WTC11 (cell line): ENCODE measurements around the gene MED26. TPM values are rescaled to one million over a fixed set of nuclear protein-coding genes. Genes with fewer than 3 reads are reported as not detected.
A peak's percentile ranks its signal among the peaks of the same experiment; 100 is the strongest.

ENCODE experiments used
- ATAC-seq: fragments of 200-7000 bp; cut with Tn5 transposase; 2 replicates; pipeline ENCODE4 v1.10.0; 2021; ENCODE audit warnings: mild to moderate bottlenecking, moderate library complexity
- CTCF ChIA-PET: fragments of 300-600 bp; sonication (Branson Sonifier 250); formaldehyde crosslinking; loops from one replicate; lab custom pipeline; 2021; ENCODE audit warnings: antibody characterized with exemption; lab: Charles Lee
- POLR2A ChIA-PET: fragments of 350-600 bp; sonication (Branson Sonifier 250); formaldehyde crosslinking; loops from one replicate; lab custom pipeline; 2021; ENCODE audit warnings: antibody characterized with exemption; lab: Charles Lee
- DNase-seq: peaks from one replicate; pipeline ENCODE4 v3.0.0; 2021; ENCODE audit warnings: low spot score
- H3K27ac Mint-ChIP-seq: 2 replicates; pipeline ENCODE4 v1.8.0; 2021; ENCODE audit warnings: mixed read lengths
- H3K27me3 Mint-ChIP-seq: 2 replicates; pipeline ENCODE4 v1.8.0; 2021; ENCODE audit warnings: low read depth, mild to moderate bottlenecking, moderate library complexity, mixed read lengths
- H3K36me3 Mint-ChIP-seq: 2 replicates; pipeline ENCODE4 v1.8.0; 2021; ENCODE audit warnings: mixed read lengths
- H3K4me1 Mint-ChIP-seq: 2 replicates; pipeline ENCODE4 v1.8.0; 2022; ENCODE audit warnings: mixed read lengths
- H3K4me3 Mint-ChIP-seq: 2 replicates; pipeline ENCODE4 v1.8.0; 2021; ENCODE audit warnings: mild to moderate bottlenecking, moderate library complexity, mixed read lengths
- H3K9me3 Mint-ChIP-seq: 2 replicates; pipeline ENCODE4 v1.8.0; 2021; ENCODE audit warnings: mixed read lengths
- ATF2 ChIP-seq: sonication (generic); formaldehyde crosslinking; IDR thresholded peaks from 2 replicates; pipeline ENCODE4 v1.8.1; 2022; ENCODE audit warnings: low read depth, missing genetic modification reagents, borderline replicate concordance
- CBFB ChIP-seq: sonication (generic); formaldehyde crosslinking; IDR thresholded peaks from 2 replicates; pipeline ENCODE4 v1.8.1; 2022; ENCODE audit warnings: mild to moderate bottlenecking, low read depth, missing genetic modification reagents
- CREB1 ChIP-seq: sonication (generic); formaldehyde crosslinking; IDR thresholded peaks from 2 replicates; pipeline ENCODE4 v1.8.0; 2023; ENCODE audit warnings: mild to moderate bottlenecking, missing genetic modification reagents
- ERG ChIP-seq: fragments of 250-450 bp; sonication (Bioruptor Pico); IDR thresholded peaks from 2 replicates; pipeline ENCODE4 v1.8.0; 2021; ENCODE audit warnings: mild to moderate bottlenecking
- FOXJ3 ChIP-seq: sonication (generic); formaldehyde crosslinking; IDR thresholded peaks from 2 replicates; pipeline ENCODE4 v1.9.0; 2021; ENCODE audit warnings: missing genetic modification reagents, mild to moderate bottlenecking, borderline replicate concordance
- FOXK1 ChIP-seq: sonication (generic); formaldehyde crosslinking; IDR thresholded peaks from 2 replicates; pipeline ENCODE4 v1.8.0; 2022; ENCODE audit warnings: mild to moderate bottlenecking, moderate library complexity, missing genetic modification reagents
- FOXP1 ChIP-seq: sonication (generic); formaldehyde crosslinking; IDR thresholded peaks from 2 replicates; pipeline ENCODE4 v1.8.0; 2022; ENCODE audit warnings: missing genetic modification reagents, mild to moderate bottlenecking, moderate library complexity, borderline replicate concordance
- IRF2 ChIP-seq: sonication (generic); formaldehyde crosslinking; IDR thresholded peaks from 2 replicates; pipeline ENCODE4 v1.8.0; 2022; ENCODE audit warnings: low read depth, missing genetic modification reagents, borderline replicate concordance
- MAX ChIP-seq: sonication (generic); formaldehyde crosslinking; IDR thresholded peaks from 2 replicates; pipeline ENCODE4 v1.8.0; 2022; ENCODE audit warnings: mild to moderate bottlenecking, missing genetic modification reagents
- SMAD3 ChIP-seq: sonication (generic); formaldehyde crosslinking; IDR thresholded peaks from 2 replicates; pipeline ENCODE4 v1.8.0; 2022; ENCODE audit warnings: missing genetic modification reagents, mild to moderate bottlenecking, borderline replicate concordance
- ZBTB21 ChIP-seq: sonication (generic); formaldehyde crosslinking; IDR thresholded peaks from 2 replicates; pipeline ENCODE4 v1.8.1; 2023; ENCODE audit warnings: mild to moderate bottlenecking, missing genetic modification reagents, borderline replicate concordance
- ZNF121 ChIP-seq: sonication (generic); formaldehyde crosslinking; IDR thresholded peaks from 2 replicates; pipeline ENCODE4 v1.8.0; 2023; ENCODE audit warnings: missing genetic modification reagents
- ZNF138 ChIP-seq: sonication (generic); formaldehyde crosslinking; conservative IDR thresholded peaks from 2 replicates; pipeline ENCODE4 v1.8.1; 2022; ENCODE audit warnings: mild to moderate bottlenecking, moderate library complexity, missing genetic modification reagents
- ZNF232 ChIP-seq: sonication (generic); formaldehyde crosslinking; IDR thresholded peaks from 2 replicates; pipeline ENCODE4 v1.8.0; 2022; ENCODE audit warnings: mild to moderate bottlenecking, missing genetic modification reagents
- ZNF396 ChIP-seq: fragments of 250-450 bp; sonication (Bioruptor Pico); IDR thresholded peaks from 2 replicates; pipeline ENCODE4 v1.8.0; 2021; ENCODE audit warnings: mild to moderate bottlenecking, moderate library complexity, borderline replicate concordance
- ZNF423 ChIP-seq: fragments of 250-450 bp; sonication (Bioruptor Pico); IDR thresholded peaks from 2 replicates; pipeline ENCODE4 v2.1.2; 2022; ENCODE audit warnings: mild to moderate bottlenecking, moderate library complexity
- ZNF671 ChIP-seq: fragments of 250-450 bp; sonication (Bioruptor Pico); IDR thresholded peaks from 2 replicates; pipeline ENCODE4 v1.8.0; 2021; ENCODE audit warnings: mild to moderate bottlenecking
- ZSCAN18 ChIP-seq: fragments of 250-450 bp; sonication (Bioruptor Pico); IDR thresholded peaks from 2 replicates; pipeline ENCODE4 v2.1.2; 2022; ENCODE audit warnings: mild to moderate bottlenecking, moderate library complexity
- total RNA-seq: library from RNA; stranded (reverse); gene quantifications from 3 replicates; pipeline ENCODE4 v1.2.3, GENCODE V29; 2021
- TF ChIP-seq, protein P1 (sequence below): sonication (generic); formaldehyde crosslinking; IDR thresholded peaks from 2 replicates; pipeline ENCODE4 v1.8.0; 2023; ENCODE audit warnings: mild to moderate bottlenecking, missing genetic modification reagents
- TF ChIP-seq, protein P2 (sequence below): sonication (generic); formaldehyde crosslinking; IDR thresholded peaks from 2 replicates; pipeline ENCODE4 v1.8.1; 2022; ENCODE audit warnings: mild to moderate bottlenecking, moderate library complexity, missing genetic modification reagents

Gene MED26
- total RNA-seq, 1 experiment from 2014 or later = 14.2 TPM

GRCh38 chr19:16571822-16572331, 56.1 kb downstream of the MED26 start (continued):
- TF ChIP-seq ERG (CRISPR knock-in tag) = no peak
- no peak for TF ChIP-seq MAX (CRISPR knock-in tag)
- 0 out of 2 replicates have a peak, but pooled peaks have one; percentile 11 for TF ChIP-seq ZNF232 (CRISPR knock-in tag)
- TF ChIP-seq CREB1 (CRISPR knock-in tag) = no peak
- TF ChIP-seq CBFB (CRISPR knock-in tag) = 0 out of 2 replicates have a peak, but pooled peaks have one; percentile 40
- TF ChIP-seq ZNF396 (CRISPR knock-in tag) = no peak
- no peak for TF ChIP-seq SMAD3
- TF ChIP-seq ZNF423 (CRISPR knock-in tag) = no peak
- TF ChIP-seq FOXJ3 = no peak
- no peak for TF ChIP-seq ZNF671

GRCh38 chr19:16571283-16571682, 56.7 kb downstream of the MED26 start:
- Mint-ChIP-seq H3K4me1 (peaks cover 16% of the 10 kb centered on the region), H3K4me3 (peak overlapping the region; percentile 83), H3K27ac (peak overlapping the region; percentile 79; the same call in 1 of the 2 replicates)
- CTCF ChIA-PET = interaction anchor here (0.6 kb wide), 1 partner anchor 16 kb away, joined by 3 read pairs; no protein-coding TSS in a partner anchor
- no peak for ATAC-seq
- TF ChIP-seq, protein P1, sequence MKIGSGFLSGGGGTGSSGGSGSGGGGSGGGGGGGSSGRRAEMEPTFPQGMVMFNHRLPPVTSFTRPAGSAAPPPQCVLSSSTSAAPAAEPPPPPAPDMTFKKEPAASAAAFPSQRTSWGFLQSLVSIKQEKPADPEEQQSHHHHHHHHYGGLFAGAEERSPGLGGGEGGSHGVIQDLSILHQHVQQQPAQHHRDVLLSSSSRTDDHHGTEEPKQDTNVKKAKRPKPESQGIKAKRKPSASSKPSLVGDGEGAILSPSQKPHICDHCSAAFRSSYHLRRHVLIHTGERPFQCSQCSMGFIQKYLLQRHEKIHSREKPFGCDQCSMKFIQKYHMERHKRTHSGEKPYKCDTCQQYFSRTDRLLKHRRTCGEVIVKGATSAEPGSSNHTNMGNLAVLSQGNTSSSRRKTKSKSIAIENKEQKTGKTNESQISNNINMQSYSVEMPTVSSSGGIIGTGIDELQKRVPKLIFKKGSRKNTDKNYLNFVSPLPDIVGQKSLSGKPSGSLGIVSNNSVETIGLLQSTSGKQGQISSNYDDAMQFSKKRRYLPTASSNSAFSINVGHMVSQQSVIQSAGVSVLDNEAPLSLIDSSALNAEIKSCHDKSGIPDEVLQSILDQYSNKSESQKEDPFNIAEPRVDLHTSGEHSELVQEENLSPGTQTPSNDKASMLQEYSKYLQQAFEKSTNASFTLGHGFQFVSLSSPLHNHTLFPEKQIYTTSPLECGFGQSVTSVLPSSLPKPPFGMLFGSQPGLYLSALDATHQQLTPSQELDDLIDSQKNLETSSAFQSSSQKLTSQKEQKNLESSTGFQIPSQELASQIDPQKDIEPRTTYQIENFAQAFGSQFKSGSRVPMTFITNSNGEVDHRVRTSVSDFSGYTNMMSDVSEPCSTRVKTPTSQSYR = no peak
- no peak for TF ChIP-seq ATF2 (CRISPR knock-in tag)
- no peak for TF ChIP-seq ZNF138 (CRISPR knock-in tag)
- TF ChIP-seq ZSCAN18 (CRISPR knock-in tag) = no peak
- no peak for TF ChIP-seq IRF2 (CRISPR knock-in tag)
- no peak for TF ChIP-seq FOXK1
- no peak for TF ChIP-seq ZNF121 (CRISPR knock-in tag)
- no peak for TF ChIP-seq ZBTB21 (CRISPR knock-in tag)
- TF ChIP-seq, protein P2, sequence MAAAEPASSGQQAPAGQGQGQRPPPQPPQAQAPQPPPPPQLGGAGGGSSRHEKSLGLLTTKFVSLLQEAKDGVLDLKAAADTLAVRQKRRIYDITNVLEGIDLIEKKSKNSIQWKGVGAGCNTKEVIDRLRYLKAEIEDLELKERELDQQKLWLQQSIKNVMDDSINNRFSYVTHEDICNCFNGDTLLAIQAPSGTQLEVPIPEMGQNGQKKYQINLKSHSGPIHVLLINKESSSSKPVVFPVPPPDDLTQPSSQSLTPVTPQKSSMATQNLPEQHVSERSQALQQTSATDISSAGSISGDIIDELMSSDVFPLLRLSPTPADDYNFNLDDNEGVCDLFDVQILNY = no peak
- no peak for TF ChIP-seq FOXP1 (CRISPR knock-in tag)
- TF ChIP-seq, all 79 proteins: peak for 0
- no peaks in the 10 kb centered on the region for H3K27me3 Mint-ChIP-seq
- POLR2A ChIA-PET = interaction anchor here (0.6 to 1.7 kb wide), 2 partner anchors 17 to 64 kb away, joined by 5 to 6 read pairs; no protein-coding TSS in a partner anchor
- DNase-seq = no peak
- H3K9me3 Mint-ChIP-seq = no peaks in the 10 kb centered on the region
- peaks cover 25% of the 10 kb centered on the region for H3K36me3 Mint-ChIP-seq
